Stimulated activated CD8-positive, alpha-beta memory T cell treated with anti-CD3 and anti-CD28 coated beads, Interleukin-4, amount 100 ng/mL, for 48 hours (primary cell): ENCODE measurements around the gene AADAT.
"Not testable (repeated sequence)": the region's sequence is repeated elsewhere in the genome, so short reads cannot be mapped to it uniquely, and the experiment has no call there.

Experiments used
- DNase-seq: peaks from one replicate; pipeline ENCODE4 v3.0.0-alpha.2; 2020

Gene AADAT

GRCh38 chr4:170089668-170090351 lies at the start of gene AADAT:
Gene AADAT, minus strand, starts transcription at chr4:170089956. Its CDS starts 266 bp downstream, at chr4:170089690.
- peak; percentile 54 for DNase-seq

GRCh38 chr4:170138580-170139194 lies 48.9 kb upstream of the AADAT start:
- peak; percentile 86 for DNase-seq

GRCh38 chr4:170137927-170138326 lies 48.2 kb upstream of the AADAT start:
- no peak for DNase-seq

GRCh38 chr4:170137466-170137865 lies 47.7 kb upstream of the AADAT start:
- no peak for DNase-seq

GRCh38 chr4:170134821-170135220 lies 45.1 kb upstream of the AADAT start:
- DNase-seq, result no peak

GRCh38 chr4:170128219-170128804 lies 38.6 kb upstream of the AADAT start:
- DNase-seq, result no peak

DNA sequence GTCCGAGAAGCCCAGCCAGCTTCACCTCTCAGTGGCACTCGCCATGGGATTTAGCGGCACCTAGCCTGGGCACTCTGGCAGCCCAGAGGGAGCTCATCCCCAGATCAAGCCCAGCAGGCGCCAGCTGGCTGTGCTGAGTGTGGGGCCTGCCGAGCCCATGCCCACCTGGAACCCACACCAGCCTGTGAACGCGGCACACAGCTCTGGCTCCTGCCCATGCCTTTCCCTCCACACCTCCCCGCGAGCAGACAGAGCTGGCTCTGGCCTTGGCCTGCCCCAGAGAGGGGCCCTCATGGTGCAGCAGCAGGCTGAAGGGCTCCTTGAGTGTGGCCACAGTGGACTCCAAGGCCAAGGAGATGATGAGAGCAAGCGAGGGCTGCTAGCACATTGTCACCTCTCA lies 38.0 kb upstream of the AADAT start:
- DNase-seq, result no peak

GRCh38 chr4:170124406-170124805 lies 34.6 kb upstream of the AADAT start:
- no peak for DNase-seq

DNA sequence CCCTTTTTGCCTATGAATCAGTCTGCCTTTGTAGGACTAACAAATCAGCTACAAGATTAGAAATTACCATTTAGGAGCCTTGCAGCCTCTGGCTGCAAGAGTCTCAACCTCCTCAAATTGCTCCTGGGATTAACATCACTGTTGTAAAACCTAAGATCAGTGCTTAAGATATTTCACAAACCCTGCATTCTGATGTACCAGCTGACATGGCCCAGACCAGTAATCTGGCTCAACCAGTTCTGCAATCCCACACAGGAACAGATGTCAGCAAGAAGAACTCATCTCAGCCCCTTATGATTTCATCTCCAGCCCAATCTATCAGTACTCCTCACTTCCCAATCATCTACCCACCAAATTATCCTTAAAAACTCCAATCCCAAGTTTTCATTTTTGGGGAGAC lies 32.5 kb upstream of the AADAT start:
- DNase-seq, result no peak

DNA sequence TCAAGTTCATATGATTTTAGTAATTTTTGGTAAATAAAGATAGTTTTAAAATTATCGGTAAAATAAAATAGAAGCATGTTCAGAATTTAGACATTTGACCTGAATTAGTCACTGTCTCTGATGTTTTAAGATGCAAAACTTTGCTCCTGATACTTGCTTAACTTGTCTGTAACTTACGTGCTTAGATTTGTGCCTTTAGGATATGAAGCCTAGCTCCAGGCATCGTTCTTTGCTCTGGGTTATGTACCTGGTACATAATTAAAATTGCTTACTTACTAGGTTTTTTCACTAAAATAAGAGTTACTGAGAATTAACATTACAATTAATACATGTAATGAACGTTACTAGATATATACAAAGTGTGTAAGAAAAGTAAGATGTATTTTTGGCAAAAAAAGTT lies 24.9 kb upstream of the AADAT start:
- DNase-seq, result no peak

- DNase-seq, result not testable (repeated sequence)
Measured at GRCh38 chr4:170114183-170114582, 24.4 kb upstream of the AADAT start.

DNA sequence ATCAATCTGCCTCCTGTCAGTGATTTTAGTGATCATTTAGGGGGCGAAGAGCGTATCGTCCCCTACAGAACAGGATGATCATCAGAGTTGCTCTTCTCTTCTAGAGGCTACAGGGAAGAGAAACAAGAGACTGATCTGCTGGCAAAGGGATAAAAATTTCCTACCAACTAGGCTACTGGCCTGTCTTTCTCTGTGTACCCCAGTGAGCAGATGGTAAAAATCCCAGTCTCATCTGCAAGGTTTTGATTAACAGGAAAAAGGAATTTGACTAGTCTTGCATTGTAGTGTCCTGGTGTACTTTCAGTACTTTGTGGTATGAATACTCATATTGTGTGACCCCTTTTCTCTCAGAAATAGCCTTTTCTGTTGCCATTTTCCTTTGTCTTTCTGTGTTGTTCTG lies 21.8 kb upstream of the AADAT start:
- no peak for DNase-seq

DNA sequence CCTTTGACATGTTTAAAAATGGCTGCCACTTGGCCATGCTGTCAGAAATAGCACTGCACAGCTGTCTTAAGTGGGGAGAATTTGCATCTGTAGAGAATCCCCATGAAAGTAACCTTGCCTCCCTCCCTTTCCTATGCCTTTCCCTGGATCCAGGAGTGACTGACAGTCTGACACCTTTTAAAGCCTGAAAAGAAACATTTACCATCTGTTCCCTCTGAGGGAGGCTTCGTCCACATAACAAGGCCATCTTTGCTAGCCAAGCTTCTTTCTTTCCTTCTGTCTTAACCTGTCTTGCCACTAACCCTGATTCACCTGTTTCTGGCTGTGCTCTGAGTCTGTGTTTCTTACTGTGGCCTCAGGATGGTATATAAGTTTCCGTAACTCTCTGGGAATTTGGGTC lies 21.3 kb upstream of the AADAT start:
- DNase-seq, result no peak

DNA sequence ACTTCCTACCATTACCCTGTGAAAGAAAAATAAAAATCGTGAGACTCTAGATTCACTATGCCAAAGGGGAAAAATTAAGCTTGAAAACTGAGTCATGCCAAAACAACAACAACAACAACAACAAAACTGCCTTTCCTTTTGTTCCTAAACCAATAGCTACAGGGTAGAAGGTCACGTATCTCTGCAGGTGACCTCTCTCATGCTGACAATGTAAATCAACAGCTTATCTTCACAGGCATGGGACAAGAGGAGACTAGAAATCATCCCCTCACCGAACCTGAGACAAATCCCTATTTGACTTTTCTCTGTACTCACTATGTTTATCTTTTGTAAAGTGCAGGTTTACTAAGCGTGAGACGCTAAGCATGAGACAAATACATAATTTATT lies 20.5 kb upstream of the AADAT start:
- no peak for DNase-seq

DNA sequence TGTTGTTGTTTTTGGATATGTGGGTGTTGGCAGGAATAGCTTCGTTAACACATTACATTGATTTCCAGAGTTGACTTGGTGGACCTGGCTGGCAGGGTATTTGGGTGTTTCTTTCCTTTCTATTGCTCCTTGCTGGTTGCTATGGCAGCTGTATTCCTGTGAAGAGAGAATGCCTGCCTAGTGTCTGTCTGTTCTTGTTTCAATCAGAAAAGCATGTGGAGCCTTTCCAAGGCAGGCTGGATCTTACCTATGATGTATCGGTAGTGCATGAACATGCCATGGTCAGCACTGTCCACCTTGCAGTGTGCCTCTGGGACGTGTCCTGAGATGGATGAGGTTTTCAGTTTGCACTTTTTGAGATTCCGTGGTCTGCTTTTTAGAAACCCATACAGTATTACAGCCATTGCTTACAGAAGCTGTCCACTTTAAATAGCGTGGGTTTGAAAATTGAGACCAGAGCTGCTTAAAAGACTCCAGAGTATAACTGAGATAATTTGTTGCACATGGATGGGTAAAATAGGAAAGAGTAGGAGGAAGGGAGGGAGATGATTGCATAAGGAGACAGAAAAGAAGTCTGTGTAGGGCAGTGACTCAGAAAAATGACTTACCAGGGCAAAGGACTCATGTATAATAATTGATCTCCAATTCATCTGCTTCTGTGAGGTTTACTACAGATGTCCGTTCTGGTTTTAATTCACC lies 20.0 kb upstream of the AADAT start:
- DNase-seq, result no peak

GRCh38 chr4:170106900-170107299 lies 17.1 kb upstream of the AADAT start:
- no peak for DNase-seq

DNA sequence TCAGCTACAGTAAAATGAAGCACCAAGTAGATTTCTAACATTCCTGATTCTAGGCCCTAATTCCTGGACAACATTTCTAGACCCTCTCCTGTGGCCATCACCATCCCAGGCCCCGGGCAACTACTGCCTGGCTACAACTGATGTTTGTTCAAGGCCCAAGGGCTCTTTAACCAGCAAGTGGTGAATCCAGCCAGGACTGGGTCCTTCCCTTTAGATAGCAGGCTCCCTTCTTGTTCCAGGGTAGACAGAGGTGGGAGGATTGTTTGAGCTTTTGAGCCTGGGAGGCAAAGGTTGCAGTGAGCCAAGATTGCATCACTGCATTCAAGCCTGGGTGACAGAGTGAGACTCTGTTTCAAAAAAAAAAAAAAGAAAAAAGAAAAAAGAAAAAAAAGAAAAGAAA lies 12.7 kb upstream of the AADAT start:
- no peak for DNase-seq

DNA sequence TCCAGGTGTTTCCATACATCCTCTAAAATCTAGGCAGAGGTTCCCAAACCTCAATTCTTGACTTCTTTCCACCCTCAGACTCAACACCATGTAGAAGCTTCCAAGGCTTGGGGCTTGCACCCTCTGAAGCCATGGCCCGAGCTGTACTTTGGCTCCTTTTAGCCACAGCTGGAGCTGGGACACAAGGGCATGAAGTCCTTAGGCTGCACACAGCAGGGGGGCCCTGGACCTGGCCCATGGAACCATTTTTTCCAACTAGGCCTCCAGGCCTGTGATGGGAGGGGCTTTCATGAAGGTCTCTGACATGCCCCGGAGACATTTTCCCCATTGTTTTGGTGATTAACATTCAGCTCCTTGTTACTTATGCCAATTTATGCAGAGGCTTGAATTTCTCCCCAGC lies 8.4 kb upstream of the AADAT start:
- DNase-seq, result not testable (repeated sequence)

DNA sequence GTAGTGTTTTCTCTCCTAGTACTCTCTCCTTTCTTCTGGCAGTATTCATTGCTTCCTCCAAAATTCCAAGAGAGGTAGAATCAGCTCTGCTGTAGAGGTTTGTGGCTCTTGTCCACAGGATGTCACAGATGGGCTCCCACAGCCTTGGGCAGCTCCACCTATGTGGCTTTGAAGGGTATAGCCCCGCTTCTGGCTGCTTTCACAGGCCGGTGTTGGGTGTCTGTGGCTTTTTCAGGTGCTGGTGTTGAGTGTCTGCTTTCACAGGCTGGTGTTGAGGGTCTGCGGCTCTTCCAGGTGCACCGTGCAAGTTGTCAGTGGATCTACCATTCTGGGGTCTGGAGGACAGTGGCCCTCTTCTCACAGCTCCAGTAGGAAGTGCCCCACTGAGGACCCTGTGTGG lies 7.9 kb upstream of the AADAT start:
- no peak for DNase-seq

- no peak for DNase-seq
Measured at GRCh38 chr4:170093973-170094535, 4.3 kb upstream of the AADAT start.

- no peak for DNase-seq
Measured at GRCh38 chr4:170091069-170091696, 1.4 kb upstream of the AADAT start.

- no peak for DNase-seq
Measured at GRCh38 chr4:170090352-170091052, 746 bp upstream of the AADAT start.
